ENCODE measurements around the gene ZFAND2B. TPM values are rescaled to one million over a fixed set of nuclear protein-coding genes. Genes with fewer than 3 reads are reported as not detected.

Gene ZFAND2B
- total and polyA plus RNA-seq, 2 experiments from 2014 or later, result 16.3 to 30.0 TPM

- DNase-seq (ENCODE audit: low spot score) (no peak), ATAC-seq (no peak)
- Histone ChIP-seq H3K9me2 (ENCODE audit: insufficient read depth) (no peaks in the 10 kb centered on the region), H3K27me3 (ENCODE audit: insufficient read depth) (no peaks in the 10 kb centered on the region), H3K79me2 (replicated peaks; ENCODE audit: insufficient read depth) (peaks cover 4% of the 10 kb centered on the region; the same call in 1 of the 2 replicates), H3K4me1 (ENCODE audit: insufficient read depth) (peaks cover 5% of the 10 kb centered on the region), H3K27ac (ENCODE audit: low read depth) (no peak overlapping the region), H3F3A (replicated peaks; ENCODE audit: low read depth) (peaks cover 4% of the 10 kb centered on the region), H2AFZ (no peak overlapping the region), H3K36me3 (ENCODE audit: insufficient read depth) (0 out of 2 replicates have a peak, but pooled peaks cover 5% of the 10 kb centered on the region), H4K20me1 (replicated peaks; ENCODE audit: insufficient read depth) (no peaks in the 10 kb centered on the region; the same call in 1 of the 2 replicates), H3K4me3 (no peak overlapping the region), H3K4me2 (no peak overlapping the region)
- H3K27me3 Mint-ChIP-seq (ENCODE audit: insufficient read depth, low read depth, poor library complexity), result peaks cover 11% of the 10 kb centered on the region
- H3K27ac Mint-ChIP-seq, result no peak overlapping the region
- H3K36me3 Mint-ChIP-seq (ENCODE audit: low read depth), result peaks cover 37% of the 10 kb centered on the region
- no peak for TF ChIP-seq ZNF114 (CRISPR knock-in tag; IDR thresholded peaks at IDR 0.05)
- no peak for TF ChIP-seq ZNF331 (CRISPR knock-in tag; IDR thresholded peaks at IDR 0.05; ENCODE audit: low read depth)
- no peak for TF ChIP-seq EZH2phosphoT487 (IDR thresholded peaks at IDR 0.05; ENCODE audit: unreplicated experiment)
- no peak for TF ChIP-seq CREB1 (CRISPR knock-in tag; IDR thresholded peaks at IDR 0.05; ENCODE audit: low read depth)
- TF ChIP-seq CTCF (conservative IDR thresholded peaks at IDR 0.05; ENCODE audit: low read depth in 2 of 2), result no peak
- no peak for TF ChIP-seq POLR2AphosphoS5 (IDR thresholded peaks at IDR 0.05; ENCODE audit: low read depth)
- TF ChIP-seq ZNF462 (CRISPR knock-in tag; IDR thresholded peaks at IDR 0.05), result no peak
- TF ChIP-seq JUNB (IDR thresholded peaks at IDR 0.05; ENCODE audit: unreplicated experiment), result no peak
- TF ChIP-seq EZH2 (IDR thresholded peaks at IDR 0.05; ENCODE audit: low read depth, unreplicated experiment), result no peak
- TF ChIP-seq NANOG (IDR thresholded peaks at IDR 0.05; ENCODE audit: borderline replicate concordance), result no peak
- TF ChIP-seq REST (IDR thresholded peaks at IDR 0.05; ENCODE audit: unreplicated experiment), result no peak
- TF ChIP-seq ETS1 (IDR thresholded peaks at IDR 0.05), result no peak
- TF ChIP-seq STAT1 (IDR thresholded peaks at IDR 0.05; ENCODE audit: unreplicated experiment), result no peak
- peaks cover 2% of the 10 kb centered on the region; the same call in 1 of the 3 replicates for H3K9me3 Mint-ChIP-seq
- no peak overlapping the region for H3K4me3 Mint-ChIP-seq
- peaks cover 9% of the 10 kb centered on the region for H3K4me1 Mint-ChIP-seq
These were observed 18.8 kb downstream of the ZFAND2B start for GRCh38 chr2:219225350-219225749.

Data from GM23338 (cell line).